Stimulated activated CD4-positive, alpha-beta T cell treated with anti-CD3 and anti-CD28 coated beads, TNF-alpha, amount 100 ng/mL, for 1 hour (primary cell): ENCODE measurements around the gene KIT.

Experiments used
- DNase-seq, 3 donors: peaks; one replicate each; pipeline ENCODE4 v3.0.0-alpha.2; 2020; ENCODE audit warnings: low read depth in 3 of 3, low spot score in 1 of 3

The KIT gene

GRCh38 chr4:54743562-54743961 is 85.8 kb downstream of the KIT start:
- DNase-seq = no peak

GRCh38 chr4:54744487-54744886 is 86.7 kb downstream of the KIT start:
- no peak for DNase-seq

DNA sequence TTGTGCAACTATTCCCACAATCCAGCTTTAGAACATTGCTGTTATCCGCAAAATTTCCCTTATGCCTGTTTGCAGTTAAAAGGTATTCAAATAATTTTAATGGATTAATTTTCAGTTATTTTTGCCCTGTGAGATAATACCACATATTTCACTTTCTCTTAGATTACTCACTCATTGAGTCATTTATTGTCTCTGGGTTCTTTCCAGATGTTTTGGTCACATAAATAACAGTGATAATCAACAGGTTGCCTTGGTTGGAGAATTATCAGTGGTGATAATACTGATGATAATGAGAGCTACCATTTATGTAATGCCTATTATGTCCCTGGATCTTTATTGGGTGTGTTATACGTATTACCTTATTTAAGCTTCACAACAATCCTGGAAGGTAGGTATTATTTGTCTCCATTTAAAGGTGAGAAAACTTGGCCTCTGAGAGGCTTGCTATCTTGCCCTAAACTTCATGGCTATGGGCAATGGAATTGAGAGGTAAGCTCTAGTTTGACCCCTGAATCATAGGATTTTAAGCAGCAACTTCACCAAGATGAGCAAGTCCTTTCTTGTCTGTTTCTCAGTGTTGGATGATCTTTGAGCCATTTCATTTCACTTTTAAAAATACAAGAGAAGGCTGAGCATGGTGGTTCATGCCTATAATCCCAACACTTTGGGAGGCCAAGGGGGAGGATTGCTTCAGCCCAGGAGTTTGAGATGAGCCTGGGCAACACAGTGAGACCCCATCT is 87.4 kb downstream of the KIT start:
- no peak for DNase-seq

GRCh38 chr4:54746218-54746617 is 88.5 kb downstream of the KIT start:
- no peak for DNase-seq

- no peak for DNase-seq
These were observed 92.6 kb downstream of the KIT start for GRCh38 chr4:54750341-54750740.

- no peak for DNase-seq
These were observed 96.6 kb downstream of the KIT start for GRCh38 chr4:54754394-54754793.

- no peak for DNase-seq
These were observed 106.7 kb downstream of the KIT start for GRCh38 chr4:54764476-54764875.

- no peak for DNase-seq
These were observed 109.6 kb downstream of the KIT start for GRCh38 chr4:54767376-54767775.

GRCh38 chr4:54773022-54773421 is 115.3 kb downstream of the KIT start:
- DNase-seq = no peak

DNA sequence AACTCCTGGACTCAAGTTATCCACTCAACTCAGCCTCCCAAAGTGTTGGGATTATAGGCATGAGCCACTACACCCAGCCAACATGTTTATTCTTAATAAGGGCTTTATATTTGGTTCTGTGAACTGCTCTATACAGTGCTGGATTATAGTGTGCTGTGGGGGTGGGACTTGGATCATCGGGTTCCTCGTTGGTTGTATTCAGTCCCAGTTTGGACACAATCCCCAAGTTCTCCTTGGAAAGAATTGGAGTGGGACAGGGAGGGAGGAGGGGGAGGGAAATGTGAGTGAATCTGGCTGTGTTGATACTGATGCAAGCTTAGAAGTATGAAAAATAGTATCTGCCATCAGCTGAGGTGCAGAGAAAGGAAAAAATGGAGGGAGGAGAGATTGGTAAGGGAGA is 121.3 kb downstream of the KIT start:
- DNase-seq = no peak

GRCh38 chr4:54779476-54780148 is 121.9 kb downstream of the KIT start:
- DNase-seq = no peak

GRCh38 chr4:54780149-54780495 is 122.4 kb downstream of the KIT start:
- DNase-seq = no peak

GRCh38 chr4:54781756-54782155 is 124.0 kb downstream of the KIT start:
- DNase-seq = no peak

- no peak for DNase-seq
These were observed 125.8 kb downstream of the KIT start for GRCh38 chr4:54783402-54784110.

DNA sequence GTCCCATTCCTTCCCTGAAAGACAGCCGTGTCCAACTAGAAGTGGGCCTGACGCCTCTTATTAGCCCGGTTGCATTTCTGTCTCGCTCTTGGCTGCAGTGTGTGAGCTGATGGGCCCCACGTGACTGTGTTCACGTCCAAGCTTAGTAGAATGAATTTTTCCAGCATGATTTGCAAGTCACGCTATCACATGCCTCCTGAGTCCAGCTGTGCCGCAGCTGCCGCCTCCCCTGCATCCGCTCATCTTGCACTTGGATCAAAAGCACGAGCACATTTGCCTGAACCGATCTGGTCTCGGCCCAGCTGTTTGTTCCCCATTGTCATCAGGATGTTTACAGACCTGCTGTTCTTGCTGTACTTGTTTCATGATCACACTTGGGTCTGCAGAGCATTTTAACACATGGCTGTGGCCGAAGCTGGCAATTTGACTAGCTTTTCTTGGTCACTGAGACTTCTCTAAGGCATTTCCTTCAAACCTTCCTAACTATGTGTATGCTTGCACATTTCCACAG is 126.5 kb downstream of the KIT start:
- DNase-seq = no peak
